Measurements from ENCODE around the gene EVX2. TPM values are rescaled to one million over a fixed set of nuclear protein-coding genes. Genes with fewer than 3 reads are reported as not detected.

Gene EVX2
- total and polyA plus RNA-seq, 7 donors, result 0.07 to 4.6 (median 1.9) TPM; not detected in 2

DNA sequence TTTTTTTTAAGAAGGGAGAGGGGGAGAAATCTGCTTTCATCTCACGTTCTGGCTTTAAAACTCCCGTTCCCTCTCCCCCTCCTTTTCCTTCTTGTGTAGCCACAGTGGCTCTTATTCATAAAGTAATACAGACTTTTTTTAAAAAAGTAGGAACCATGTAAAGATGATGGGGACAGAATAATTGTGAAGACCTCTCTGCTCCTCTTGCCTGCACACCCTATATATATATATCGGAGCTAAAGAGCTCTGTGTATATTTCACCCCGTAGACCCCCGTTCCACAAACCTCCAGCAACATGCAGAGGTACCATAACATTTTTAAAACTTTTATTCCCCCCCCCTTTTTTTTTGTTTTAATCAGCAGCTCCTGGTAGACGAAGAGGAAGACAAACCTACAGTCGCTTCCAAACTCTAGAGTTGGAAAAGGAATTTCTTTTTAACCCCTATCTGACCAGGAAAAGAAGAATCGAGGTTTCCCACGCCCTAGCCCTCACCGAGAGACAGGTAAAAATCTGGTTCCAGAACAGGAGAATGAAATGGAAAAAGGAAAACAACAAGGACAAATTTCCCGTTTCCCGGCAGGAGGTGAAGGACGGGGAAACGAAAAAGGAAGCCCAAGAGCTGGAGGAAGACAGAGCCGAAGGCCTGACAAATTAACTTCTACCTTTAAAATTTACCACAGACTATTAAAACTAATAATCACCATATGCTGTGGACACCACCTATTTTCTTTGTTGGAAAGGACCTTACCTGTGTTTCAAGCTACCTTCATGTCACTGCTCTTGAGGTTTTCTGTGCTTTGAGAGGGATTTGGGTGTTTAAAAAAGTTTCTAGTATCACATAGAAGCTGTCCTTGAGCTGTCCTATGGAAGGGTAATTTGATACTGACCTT lies 47.4 kb upstream of the EVX2 start:
- intact Hi-C loops (cut with DNase I), result no loop called here
- TF ChIP-seq, protein P1, sequence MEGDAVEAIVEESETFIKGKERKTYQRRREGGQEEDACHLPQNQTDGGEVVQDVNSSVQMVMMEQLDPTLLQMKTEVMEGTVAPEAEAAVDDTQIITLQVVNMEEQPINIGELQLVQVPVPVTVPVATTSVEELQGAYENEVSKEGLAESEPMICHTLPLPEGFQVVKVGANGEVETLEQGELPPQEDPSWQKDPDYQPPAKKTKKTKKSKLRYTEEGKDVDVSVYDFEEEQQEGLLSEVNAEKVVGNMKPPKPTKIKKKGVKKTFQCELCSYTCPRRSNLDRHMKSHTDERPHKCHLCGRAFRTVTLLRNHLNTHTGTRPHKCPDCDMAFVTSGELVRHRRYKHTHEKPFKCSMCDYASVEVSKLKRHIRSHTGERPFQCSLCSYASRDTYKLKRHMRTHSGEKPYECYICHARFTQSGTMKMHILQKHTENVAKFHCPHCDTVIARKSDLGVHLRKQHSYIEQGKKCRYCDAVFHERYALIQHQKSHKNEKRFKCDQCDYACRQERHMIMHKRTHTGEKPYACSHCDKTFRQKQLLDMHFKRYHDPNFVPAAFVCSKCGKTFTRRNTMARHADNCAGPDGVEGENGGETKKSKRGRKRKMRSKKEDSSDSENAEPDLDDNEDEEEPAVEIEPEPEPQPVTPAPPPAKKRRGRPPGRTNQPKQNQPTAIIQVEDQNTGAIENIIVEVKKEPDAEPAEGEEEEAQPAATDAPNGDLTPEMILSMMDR (IDR thresholded peaks at IDR 0.05), result no peak
- no peak for TF ChIP-seq POLR2A (IDR thresholded peaks at IDR 0.05)
- no peak for TF ChIP-seq EP300 (IDR thresholded peaks at IDR 0.05)
- no peak for TF ChIP-seq POLR2AphosphoS5 (IDR thresholded peaks at IDR 0.05)
- no peaks in the 10 kb centered on the region for H3K36me3 ChIP-seq
- 29 to 40% methylated on average over 15 of the region's 15 CpGs for WGBS, 2 donors
- peak overlapping the region; percentile 37 to 69 (median 50) for H3K4me3 ChIP-seq
- peaks cover 0 to 60% (median 39%) of the 10 kb centered on the region in 4 donors for H3K4me1 ChIP-seq
- peak overlapping the region; percentile 72 to 93 (median 87) for H3K27ac ChIP-seq
- peak; percentile 20 for DNase-seq
- H3K9me3 ChIP-seq, result no peaks in the 10 kb centered on the region
- H3K27me3 ChIP-seq, result peaks cover 11 to 89% (median 75%) of the 10 kb centered on the region in 3 donors

DNA sequence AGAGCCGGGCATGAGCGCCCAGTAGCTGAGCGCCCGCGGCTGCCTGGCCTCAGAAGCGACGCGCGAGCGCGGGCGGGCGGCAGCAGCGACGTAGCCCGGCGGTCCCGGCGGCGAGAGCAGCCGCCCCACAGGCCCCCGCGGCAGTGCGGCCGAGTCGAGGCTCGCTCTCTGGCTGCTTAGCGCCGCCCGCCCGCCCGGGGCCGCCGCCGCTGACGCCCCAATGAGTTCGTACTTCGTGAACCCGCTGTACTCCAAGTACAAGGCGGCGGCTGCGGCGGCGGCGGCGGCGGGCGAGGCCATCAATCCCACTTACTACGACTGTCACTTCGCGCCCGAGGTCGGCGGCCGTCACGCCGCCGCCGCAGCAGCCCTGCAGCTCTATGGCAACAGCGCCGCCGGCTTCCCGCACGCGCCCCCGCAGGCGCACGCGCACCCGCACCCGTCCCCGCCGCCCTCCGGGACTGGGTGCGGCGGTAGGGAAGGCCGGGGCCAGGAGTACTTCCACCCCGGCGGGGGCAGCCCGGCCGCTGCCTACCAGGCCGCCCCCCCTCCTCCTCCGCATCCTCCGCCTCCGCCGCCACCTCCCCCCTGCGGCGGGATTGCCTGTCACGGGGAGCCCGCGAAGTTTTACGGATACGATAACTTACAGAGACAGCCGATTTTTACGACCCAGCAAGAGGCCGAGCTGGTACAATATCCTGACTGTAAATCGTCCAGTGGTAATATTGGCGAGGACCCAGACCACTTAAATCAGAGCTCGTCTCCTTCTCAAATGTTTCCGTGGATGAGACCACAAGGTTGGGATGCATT lies 46.6 kb upstream of the EVX2 start:
- Histone ChIP-seq H3K4me3 (peak overlapping the region; percentile 37 to 69 (median 50)), H3K27me3 (peaks cover 11 to 80% (median 69%) of the 10 kb centered on the region in 3 donors), H3K27ac (peak overlapping the region; percentile 72 to 93 (median 87)), H3K4me1 (peaks cover 0 to 56% (median 37%) of the 10 kb centered on the region in 4 donors), H3K36me3 (no peaks in the 10 kb centered on the region), H3K9me3 (no peaks in the 10 kb centered on the region)
- 1 to 3% methylated on average over 100 of the region's 100 CpGs for WGBS, 2 donors
- no peak for TF ChIP-seq EP300 (IDR thresholded peaks at IDR 0.05)
- TF ChIP-seq POLR2AphosphoS5 (IDR thresholded peaks at IDR 0.05), result peak; percentile 26 to 62 (median 44)
- DNase-seq, result peak; percentile 86
- intact Hi-C loops (cut with DNase I), result no loop called here

DNA sequence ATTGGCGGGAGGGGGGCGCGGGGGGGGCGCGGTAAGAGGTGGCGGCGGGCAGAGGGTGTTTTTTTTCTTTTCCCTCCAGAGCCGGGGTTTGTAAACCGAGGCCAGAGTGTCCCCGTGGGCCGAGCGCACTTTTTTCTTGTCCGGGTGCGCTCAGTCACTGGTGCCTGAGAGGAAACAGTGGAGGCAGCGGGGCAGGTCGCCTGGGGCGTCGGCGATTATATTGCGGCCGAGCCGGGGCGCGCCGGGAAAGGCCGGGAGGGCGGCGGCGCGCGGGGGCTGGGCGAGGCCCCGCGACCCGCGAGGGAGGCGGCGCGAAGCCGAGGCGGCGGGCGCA lies 46.0 kb upstream of the EVX2 start:
- H3K4me3 ChIP-seq, result peak overlapping the region; percentile 37 to 69 (median 50)
- H3K27me3 ChIP-seq, result peaks cover 11 to 74% (median 69%) of the 10 kb centered on the region in 3 donors
- no peak for TF ChIP-seq EP300 (IDR thresholded peaks at IDR 0.05)
- TF ChIP-seq, protein P1 (IDR thresholded peaks at IDR 0.05), result no peak
- no peak for TF ChIP-seq POLR2AphosphoS5 (IDR thresholded peaks at IDR 0.05)
- TF ChIP-seq POLR2A (IDR thresholded peaks at IDR 0.05), result no peak
- H3K27ac ChIP-seq, result peak overlapping the region; percentile 72 to 93 (median 87)
- H3K36me3 ChIP-seq, result no peaks in the 10 kb centered on the region
- DNase-seq, result peak; percentile 75
- intact Hi-C loops (cut with DNase I), result loop anchor here (2.0 kb wide), 1 partner anchor 509 kb away; no protein-coding TSS in a partner anchor
- H3K9me3 ChIP-seq, result no peaks in the 10 kb centered on the region
- 2% methylated on average over 43 of the region's 43 CpGs for WGBS, 2 donors
- peaks cover 0 to 51% (median 34%) of the 10 kb centered on the region in 4 donors for H3K4me1 ChIP-seq

DNA sequence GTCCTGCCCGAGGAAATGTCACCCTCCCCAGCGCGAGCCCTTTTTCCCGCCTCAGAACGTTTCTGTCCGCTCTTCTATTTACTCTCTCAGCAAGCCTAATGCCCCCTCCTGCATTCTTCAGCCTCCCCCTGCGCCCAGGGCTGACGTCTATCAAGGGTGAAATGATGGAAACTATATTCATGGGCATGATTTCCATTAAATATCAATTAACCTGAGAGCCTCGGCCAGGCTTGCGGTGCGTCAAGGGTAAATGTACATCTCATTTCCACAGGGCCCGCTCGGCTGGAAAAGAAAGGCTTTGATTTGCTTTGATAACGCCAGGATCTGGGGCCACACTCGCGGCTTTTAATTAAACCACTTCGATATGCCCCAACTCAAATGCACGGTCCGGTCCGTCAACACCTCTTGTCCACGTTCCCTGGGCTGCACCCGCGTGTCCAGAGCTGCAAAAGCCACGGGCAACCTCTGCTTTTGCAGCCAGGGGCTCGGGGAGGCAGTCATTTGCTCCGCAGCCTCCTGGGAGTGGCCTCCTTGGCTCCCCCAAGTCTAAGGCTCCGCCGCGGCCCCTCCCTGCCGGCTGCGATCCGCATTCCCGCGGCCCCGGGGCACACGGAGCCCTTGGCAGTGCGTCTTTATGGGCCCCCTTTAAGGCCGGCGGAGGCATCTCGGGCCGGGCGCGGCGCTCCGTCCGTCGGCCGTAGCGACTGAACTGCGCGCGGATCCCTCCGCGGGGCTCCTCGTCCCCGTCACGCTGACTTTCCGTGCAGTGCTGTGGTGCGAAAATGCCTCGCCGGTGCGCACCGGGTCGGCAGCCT lies 45.4 kb upstream of the EVX2 start, which contains the start of gene HOXD8:
TSS of gene HOXD8 (plus strand) at position 724 of the 815 bp plus-strand sequence. CDS start 662 bp downstream, outside the sequence.
- Histone ChIP-seq H3K4me3 (peak within 1 kb of the TSS; percentile 37 to 69 (median 50)), H3K27ac (peak within 1 kb of the TSS; percentile 72 to 93 (median 87)), H3K9me3 (no peaks in the 10 kb centered on the region), H3K27me3 (peaks cover 11 to 68% (median 65%) of the 10 kb centered on the region in 3 donors), H3K4me1 (peaks cover 0 to 49% (median 33%) of the 10 kb centered on the region in 4 donors), H3K36me3 (no peaks in the 10 kb centered on the region)
- intact Hi-C loops (cut with DNase I), result loop anchor here (2.0 kb wide), 1 partner anchor 510 kb away; no protein-coding TSS in a partner anchor
- 1 to 3% methylated on average over 64 of the region's 64 CpGs for WGBS, 2 donors
- TF ChIP-seq POLR2AphosphoS5 (IDR thresholded peaks at IDR 0.05), result peak; percentile 52 to 85 (median 81)
- TF ChIP-seq, protein P1 (IDR thresholded peaks at IDR 0.05), result no peak
- peak; percentile 89 for DNase-seq
